ENCODE data around the gene SLX4IP. TPM values are rescaled to one million over a fixed set of nuclear protein-coding genes. Genes with fewer than 3 reads are reported as not detected.
"Not testable (repeated sequence)": the region's sequence is repeated elsewhere in the genome, so short reads cannot be mapped to it uniquely, and the experiment has no call there.

The SLX4IP gene
- polyA plus RNA-seq, 3 donors = 6.8 to 7.4 (median 7.1) TPM

DNA sequence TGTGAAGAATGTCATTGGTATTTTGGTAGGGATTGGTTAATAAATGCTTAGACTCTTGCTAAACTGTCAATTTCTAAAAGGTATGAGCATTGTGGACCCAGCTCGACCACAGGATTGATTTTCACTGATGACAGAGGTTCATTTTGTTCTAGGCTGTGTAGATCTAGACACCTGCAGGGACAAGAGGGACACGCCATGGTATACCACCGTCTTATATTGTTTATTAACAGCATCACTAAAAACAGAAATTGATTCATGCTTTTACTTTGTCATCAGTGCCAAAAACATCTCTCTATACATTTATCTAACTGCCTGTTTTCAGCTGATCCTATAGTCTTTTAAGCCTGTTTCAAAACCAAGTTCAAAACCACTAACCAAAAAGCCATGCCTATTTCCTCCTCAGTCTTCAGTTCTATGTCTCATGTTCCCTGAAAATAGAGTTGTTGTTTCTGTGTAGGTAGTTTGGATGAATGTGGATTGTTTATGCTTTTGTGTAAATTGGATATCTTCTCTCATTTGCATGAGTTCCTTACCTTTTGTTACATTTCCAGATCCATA lies 128.9 kb downstream of the SLX4IP start:
- no peak for DNase-seq (ENCODE audit: low read depth in 3 of 3, low spot score in 2 of 3)

DNA sequence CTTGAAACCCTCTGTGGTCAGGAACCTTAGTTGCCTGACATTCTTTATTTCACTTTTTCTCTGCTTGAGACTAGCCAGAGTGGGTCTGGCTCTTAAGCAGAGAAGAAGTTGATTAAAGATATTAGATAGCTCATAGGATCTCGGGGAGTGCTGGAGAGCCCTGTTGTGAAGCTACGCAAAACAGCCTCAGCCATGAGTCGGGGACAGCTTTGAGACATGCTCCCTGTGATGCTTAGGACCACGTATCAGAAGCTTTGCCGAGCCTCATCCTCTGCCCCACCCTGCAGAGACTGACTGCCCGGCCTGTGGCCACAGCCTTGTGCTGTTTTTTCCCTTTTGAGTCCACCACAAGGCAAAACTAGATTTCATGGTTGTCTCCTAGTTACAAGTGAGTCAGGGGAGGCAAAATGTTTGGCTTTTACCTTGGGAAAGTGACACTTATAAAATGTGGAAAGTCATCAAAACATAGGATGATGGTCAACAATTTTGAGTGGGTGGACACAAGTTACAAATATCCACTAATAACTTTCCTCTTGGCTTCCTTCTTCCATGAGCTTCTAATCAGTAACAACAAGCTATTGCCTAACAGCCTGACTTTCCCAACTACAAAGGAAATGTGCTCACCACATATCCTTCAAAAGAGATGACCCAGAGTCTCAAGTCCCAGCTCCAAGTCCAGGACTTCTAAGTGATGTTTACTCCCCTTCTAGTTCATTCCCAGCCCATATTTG lies 130.3 kb downstream of the SLX4IP start:
- no peak for DNase-seq (ENCODE audit: low read depth in 3 of 3, low spot score in 2 of 3)

GRCh38 chr20:10565922-10566897 lies 131.1 kb downstream of the SLX4IP start:
- DNase-seq (ENCODE audit: low read depth in 3 of 3, low spot score in 2 of 3) = no peak

GRCh38 chr20:10568032-10568431 lies 132.9 kb downstream of the SLX4IP start:
- no peak for DNase-seq (ENCODE audit: low read depth in 3 of 3, low spot score in 2 of 3)

- DNase-seq (ENCODE audit: low read depth in 3 of 3, low spot score in 2 of 3) = no peak
These were observed 136.3 kb downstream of the SLX4IP start for GRCh38 chr20:10571313-10571815.

- DNase-seq (ENCODE audit: low read depth in 3 of 3, low spot score in 2 of 3) = no peak
These were observed 137.7 kb downstream of the SLX4IP start for GRCh38 chr20:10572853-10573252.

- DNase-seq (ENCODE audit: low read depth in 3 of 3, low spot score in 2 of 3) = no peak
These were observed 138.3 kb downstream of the SLX4IP start for GRCh38 chr20:10573273-10573950.

DNA sequence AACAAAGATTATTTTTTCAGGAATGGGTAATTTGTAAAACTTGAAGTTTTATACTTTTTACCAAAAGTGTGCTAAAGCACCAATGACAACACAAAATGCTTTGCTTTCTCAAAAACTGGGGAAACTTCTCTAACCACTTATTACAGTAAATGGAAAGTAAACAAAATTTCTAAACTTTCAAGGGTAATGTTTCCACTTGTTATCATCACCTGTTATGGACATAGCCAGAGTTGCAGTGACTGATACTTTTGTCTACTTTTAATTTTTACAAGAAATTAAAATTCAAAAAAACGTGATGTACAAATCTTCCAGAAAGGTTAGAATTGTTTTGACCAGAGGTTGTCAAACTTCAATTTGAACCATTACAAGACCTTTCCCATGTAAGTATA lies 138.8 kb downstream of the SLX4IP start:
- no peak for DNase-seq (ENCODE audit: low read depth in 3 of 3, low spot score in 2 of 3)

GRCh38 chr20:10576411-10577090 lies 141.4 kb downstream of the SLX4IP start:
- DNase-seq (ENCODE audit: low read depth in 3 of 3, low spot score in 2 of 3) = no peak

GRCh38 chr20:10577648-10578047 lies 142.5 kb downstream of the SLX4IP start:
- no peak for DNase-seq (ENCODE audit: low read depth in 3 of 3, low spot score in 2 of 3)

DNA sequence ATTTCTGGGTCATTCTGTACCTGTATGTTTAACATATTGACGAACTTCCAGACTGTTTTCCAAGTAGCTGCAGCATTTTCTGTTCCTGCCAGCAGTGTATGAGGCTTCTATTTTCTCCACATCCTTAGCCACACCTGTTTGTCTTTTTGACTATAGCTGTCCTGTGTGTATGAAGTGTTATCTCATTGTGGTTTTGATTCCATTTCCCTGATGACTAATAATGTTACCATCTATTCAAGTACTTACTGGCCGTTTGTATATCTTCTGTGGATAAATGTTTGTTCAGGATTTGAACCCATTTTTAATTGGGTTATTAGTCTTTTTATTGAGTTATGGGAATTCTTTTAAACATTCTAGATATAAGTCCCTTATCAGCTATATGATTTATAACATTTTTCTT lies 143.5 kb downstream of the SLX4IP start:
- DNase-seq (ENCODE audit: low read depth in 3 of 3, low spot score in 2 of 3) = no peak

DNA sequence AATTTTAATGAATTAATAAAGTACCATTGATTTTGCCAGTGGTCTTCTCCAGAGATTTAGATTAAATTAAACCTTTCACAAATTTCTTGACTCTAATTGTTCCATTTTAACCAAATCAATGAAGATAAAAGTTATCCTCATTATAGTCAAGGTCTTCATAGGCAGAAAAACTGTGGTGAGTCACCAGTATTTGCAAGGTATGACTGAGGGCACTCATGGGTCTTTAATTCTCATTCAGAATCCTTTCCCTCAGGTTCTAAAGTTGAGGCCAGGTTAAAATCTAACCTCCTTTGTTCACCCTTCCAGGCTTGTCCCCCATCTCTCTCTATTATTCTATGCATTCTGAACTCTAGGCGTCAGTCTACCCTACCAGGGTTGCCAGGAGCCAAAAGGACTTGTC lies 144.8 kb downstream of the SLX4IP start:
- DNase-seq (ENCODE audit: low read depth in 3 of 3, low spot score in 2 of 3) = no peak

- DNase-seq (ENCODE audit: low read depth in 3 of 3, low spot score in 2 of 3) = no peak
These were observed 145.6 kb downstream of the SLX4IP start for GRCh38 chr20:10580700-10581099.

- no peak for DNase-seq (ENCODE audit: low read depth in 3 of 3, low spot score in 2 of 3)
These were observed 146.7 kb downstream of the SLX4IP start for GRCh38 chr20:10581823-10582222.

DNA sequence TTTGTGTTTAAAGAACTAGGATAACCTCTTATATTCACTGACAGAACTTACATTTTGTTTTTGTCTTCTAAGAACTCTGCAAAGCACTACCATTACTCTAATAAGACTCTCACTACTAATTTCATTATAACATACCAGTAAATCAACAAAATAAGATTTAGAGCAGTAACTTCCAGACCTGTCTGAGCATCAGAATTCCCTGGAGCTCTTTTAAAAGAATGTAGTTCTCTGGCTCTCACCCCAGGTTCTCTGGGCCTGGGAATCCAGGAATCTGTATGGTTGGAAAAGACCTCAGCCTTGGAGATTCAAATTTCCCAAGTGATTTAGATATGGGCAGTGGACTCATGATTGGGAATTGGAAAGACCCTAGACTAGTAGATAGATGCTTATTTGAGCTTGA lies 149.3 kb downstream of the SLX4IP start:
- no peak for DNase-seq (ENCODE audit: low read depth in 3 of 3, low spot score in 2 of 3)

DNA sequence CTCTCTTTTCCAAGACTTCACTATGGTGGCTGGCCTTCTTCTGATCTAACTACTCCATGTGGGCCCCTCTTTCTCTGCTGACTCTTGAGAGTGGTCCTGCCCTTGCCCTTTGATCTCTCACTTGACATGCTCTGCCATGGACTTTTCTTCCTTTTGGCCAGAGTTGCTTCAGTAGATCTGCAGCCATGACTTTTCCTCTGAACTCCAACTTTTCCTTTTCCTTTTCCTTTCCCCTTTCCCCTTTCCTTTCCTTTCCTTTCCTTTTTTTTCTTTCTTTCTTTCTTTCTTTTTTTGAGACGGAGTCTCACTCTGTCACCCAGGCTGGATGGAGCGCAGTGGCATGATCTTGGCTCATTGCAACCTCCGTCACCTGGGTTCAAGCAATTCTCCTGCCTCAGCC lies 150.2 kb downstream of the SLX4IP start:
- DNase-seq (ENCODE audit: low read depth in 3 of 3, low spot score in 2 of 3) = no peak

GRCh38 chr20:10586296-10586695 lies 151.2 kb downstream of the SLX4IP start:
- no peak for DNase-seq (ENCODE audit: low read depth in 3 of 3, low spot score in 2 of 3)

DNA sequence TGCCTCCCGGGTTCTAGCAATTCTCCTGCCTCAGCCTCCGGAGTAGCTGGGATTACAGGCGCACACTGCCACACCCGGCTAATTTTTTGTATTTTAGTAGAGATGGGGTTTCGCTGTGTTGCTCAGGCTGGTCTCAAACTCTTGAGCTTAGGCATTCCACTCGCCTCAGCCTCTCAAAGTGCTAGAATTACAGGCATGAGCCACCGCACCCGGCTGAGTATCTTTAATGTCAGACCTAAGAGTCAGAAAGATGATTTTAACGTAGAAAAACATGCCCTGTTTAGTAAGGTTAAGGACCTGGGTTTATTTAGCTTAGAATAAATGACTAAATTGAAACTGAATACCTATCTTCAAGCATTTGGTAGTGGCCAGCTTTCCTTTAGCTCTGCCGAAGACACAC lies 155.3 kb downstream of the SLX4IP start:
- not testable (repeated sequence) for DNase-seq (ENCODE audit: low read depth in 3 of 3, low spot score in 2 of 3)

- DNase-seq (ENCODE audit: low read depth in 3 of 3, low spot score in 2 of 3) = no peak
These were observed 156.0 kb downstream of the SLX4IP start for GRCh38 chr20:10590950-10591671.
